ENCODE measurements around the gene EWSR1. TPM values are rescaled to one million over a fixed set of nuclear protein-coding genes. Genes with fewer than 3 reads are reported as not detected.

Gene EWSR1
- total RNA-seq, 2 experiments from 2014 or later = 292 to 309 TPM

- ATAC-seq (ENCODE audit: poor library complexity) = no peak
- Histone ChIP-seq H3K4me1 (ENCODE audit: insufficient read depth, low read length) (peaks cover 45% of the 10 kb centered on the region), H3K27me3 (ENCODE audit: control insufficient read depth in 1 of 2, insufficient read depth in 2 of 2, low read length in 2 of 2) (peaks cover 8 to 15% of the 10 kb centered on the region in 2 experiments), H3K27ac (ENCODE audit: low read depth in 1 of 2, low read length in 2 of 2) (no peak overlapping the region), H3K9me3 (ENCODE audit: control insufficient read depth in 1 of 2, insufficient read depth in 1 of 2, low read length in 2 of 2) (peaks cover 0 to 4% of the 10 kb centered on the region in 2 experiments), H3K4me3 (ENCODE audit: low read length) (peak overlapping the region; percentile 65), H3K36me3 (ENCODE audit: insufficient read depth, low read length) (no peaks in the 10 kb centered on the region)
- Mint-ChIP-seq H3K9me3 (no peaks in the 10 kb centered on the region), H3K27me3 (peaks cover 16% of the 10 kb centered on the region), H3K27ac (no peak overlapping the region), H3K4me3 (peak overlapping the region; percentile 85), H3K4me1 (ENCODE audit: low read depth) (peaks cover 12% of the 10 kb centered on the region), H3K36me3 (ENCODE audit: low read depth) (peaks cover 11% of the 10 kb centered on the region)
- TF ChIP-seq CTCF (IDR thresholded peaks at IDR 0.05) = no peak
- CTCF ChIA-PET = no interaction called here
- intact Hi-C loops (cut with DNase I, micrococcal nuclease) = loop anchor here in 1 of 2 experiments (2.0 kb wide), 1 partner anchor 83 kb away; the partner anchor contains the start of gene AP1B1
- POLR2A ChIA-PET = interaction anchor here (2.3 kb wide), 1 partner anchor 37 kb away, joined by 7 read pairs; the partner anchor contains the start of gene EWSR1
- no peak for DNase-seq
These were observed 37.7 kb downstream of the EWSR1 start for GRCh38 chr22:29305836-29306174.

- DNase-seq (peak in 9 of 14 experiments; percentile 13 to 67 (median 44)), ATAC-seq (ENCODE audit: poor library complexity) (peak; percentile 51)
- Mint-ChIP-seq H3K4me1 (ENCODE audit: low read depth) (peaks cover 12% of the 10 kb centered on the region), H3K4me3 (peak within 1 kb of the TSS; percentile 85), H3K27me3 (peaks cover 20% of the 10 kb centered on the region), H3K36me3 (ENCODE audit: low read depth) (peaks cover 6% of the 10 kb centered on the region), H3K9me3 (no peaks in the 10 kb centered on the region), H3K27ac (no peak within 1 kb of the TSS)
- Histone ChIP-seq H3K27ac (ENCODE audit: low read depth in 1 of 2, low read length in 2 of 2) (no peak within 1 kb of the TSS), H3K4me1 (ENCODE audit: insufficient read depth, low read length) (peaks cover 50% of the 10 kb centered on the region), H3K36me3 (ENCODE audit: insufficient read depth, low read length) (no peaks in the 10 kb centered on the region), H3K27me3 (ENCODE audit: control insufficient read depth in 1 of 2, insufficient read depth in 2 of 2, low read length in 2 of 2) (peaks cover 12 to 15% of the 10 kb centered on the region in 2 experiments), H3K4me3 (ENCODE audit: low read length) (peak within 1 kb of the TSS; percentile 65), H3K9me3 (ENCODE audit: control insufficient read depth in 1 of 2, insufficient read depth in 1 of 2, low read length in 2 of 2) (peaks cover 0 to 4% of the 10 kb centered on the region in 2 experiments)
- intact Hi-C loops (cut with DNase I, micrococcal nuclease) = loop anchor here in 1 of 2 experiments (2.0 kb wide), 1 partner anchor 82 kb away; the partner anchor contains the start of gene AP1B1
- ChIA-PET POLR2A (interaction anchor here (2.3 kb wide), 1 partner anchor 38 kb away, joined by 7 read pairs; the partner anchor contains the start of gene EWSR1), CTCF (no interaction called here)
- TF ChIP-seq CTCF (IDR thresholded peaks at IDR 0.05) = no peak
These were observed 38.2 kb downstream of the EWSR1 start, which contains the start of gene GAS2L1 for GRCh38 chr22:29306175-29306834. GAS2L1 (plus strand) TSS chr22:29306650; CDS start chr22:29308106, 1,456 bp downstream.

- Histone ChIP-seq H3K4me1 (ENCODE audit: insufficient read depth, low read length) (peaks cover 51% of the 10 kb centered on the region), H3K27ac (ENCODE audit: low read depth in 1 of 2, low read length in 2 of 2) (no peak overlapping the region), H3K9me3 (ENCODE audit: control insufficient read depth in 1 of 2, insufficient read depth in 1 of 2, low read length in 2 of 2) (peaks cover 0 to 4% of the 10 kb centered on the region in 2 experiments), H3K4me3 (ENCODE audit: low read length) (peak overlapping the region; percentile 65), H3K27me3 (ENCODE audit: control insufficient read depth in 1 of 2, insufficient read depth in 2 of 2, low read length in 2 of 2) (peaks cover 14 to 18% of the 10 kb centered on the region in 2 experiments), H3K36me3 (ENCODE audit: insufficient read depth, low read length) (no peaks in the 10 kb centered on the region)
- no peak for TF ChIP-seq CTCF (IDR thresholded peaks at IDR 0.05)
- POLR2A ChIA-PET = interaction anchor here (2.3 kb wide), 1 partner anchor 39 kb away, joined by 7 read pairs; the partner anchor contains the start of gene EWSR1
- peak overlapping the region; percentile 76 for H3K4me3 Mint-ChIP-seq
- peaks cover 12% of the 10 kb centered on the region for H3K4me1 Mint-ChIP-seq (ENCODE audit: low read depth)
- CTCF ChIA-PET = no interaction called here
- peaks cover 23% of the 10 kb centered on the region for H3K27me3 Mint-ChIP-seq
- DNase-seq (peak in 7 of 14 experiments; percentile 13 to 61 (median 42)), ATAC-seq (ENCODE audit: poor library complexity) (peak; percentile 54)
- intact Hi-C loops (cut with DNase I, micrococcal nuclease) = loop anchor here in 1 of 2 experiments (2.0 kb wide), 1 partner anchor 82 kb away; the partner anchor contains the start of gene AP1B1
- no peaks in the 10 kb centered on the region for H3K9me3 Mint-ChIP-seq
- H3K27ac Mint-ChIP-seq = no peak overlapping the region
- H3K36me3 Mint-ChIP-seq (ENCODE audit: low read depth) = no peaks in the 10 kb centered on the region
These were observed 38.9 kb downstream of the EWSR1 start for GRCh38 chr22:29306835-29307595.

Measured in CD4-positive, alpha-beta T cell (primary cell).